Smooth muscle cell of the coronary artery (primary cell): Measurements from ENCODE around the gene REG1A. TPM values are rescaled to one million over a fixed set of nuclear protein-coding genes. Genes with fewer than 3 reads are reported as not detected.

Experiments
- total RNA-seq: library from RNA; depleted of rRNA; stranded (reverse); fragments of >200 nt; gene quantifications from 2 replicates; pipeline ENCODE4 v1.2.3, GENCODE V29; 2014; ENCODE audit warnings: low replicate concordance

REG1A gene
- total RNA-seq: not detected in 2 replicates

GRCh38 chr2:79120194-79120713 is at the start of gene REG1A:
TSS of gene REG1A (plus strand) at chr2:79120488. CDS start at chr2:79120862, 374 bp downstream.

GRCh38 chr2:79087785-79088364 is 32.4 kb upstream of the REG1A start, which contains the start of gene REG1B:
TSS of gene REG1B (minus strand) at chr2:79087993. CDS start at chr2:79087612, 381 bp downstream.

GRCh38 chr2:79159653-79160052 is 39.4 kb downstream of the REG1A start, which contains the start of gene REG3A:
TSS of gene REG3A (minus strand) at chr2:79159753. CDS start at chr2:79159405, 348 bp downstream.

Other genes with a start within 250 kb of the REG1A start
- gene REG3G, start 94.8 kb upstream of the REG1A start, total RNA-seq: not detected in 2 replicates
- not detected in 2 replicates for gene REG1B, start 32.5 kb upstream of the REG1A start, total RNA-seq
- gene REG3A, start 39.3 kb downstream of the REG1A start, total RNA-seq: not detected in 2 replicates